WTC11 (cell line): Measurements from ENCODE around the gene C13orf46. TPM values are rescaled to one million over a fixed set of nuclear protein-coding genes. Genes with fewer than 3 reads are reported as not detected.

Source experiments
- ATAC-seq: fragments of 200-7000 bp; cut with Tn5 transposase; 2 replicates; pipeline ENCODE4 v1.10.0; 2021; ENCODE audit warnings: mild to moderate bottlenecking, moderate library complexity
- CTCF ChIA-PET: fragments of 300-600 bp; sonication (Branson Sonifier 250); formaldehyde crosslinking; loops from one replicate; lab custom pipeline; 2021; ENCODE audit warnings: antibody characterized with exemption; lab: Charles Lee
- POLR2A ChIA-PET: fragments of 350-600 bp; sonication (Branson Sonifier 250); formaldehyde crosslinking; loops from one replicate; lab custom pipeline; 2021; ENCODE audit warnings: antibody characterized with exemption; lab: Charles Lee
- DNase-seq: peaks from one replicate; pipeline ENCODE4 v3.0.0; 2021; ENCODE audit warnings: low spot score
- H3K27ac Mint-ChIP-seq: 2 replicates; pipeline ENCODE4 v1.8.0; 2021; ENCODE audit warnings: mixed read lengths
- H3K27me3 Mint-ChIP-seq: 2 replicates; pipeline ENCODE4 v1.8.0; 2021; ENCODE audit warnings: low read depth, mild to moderate bottlenecking, moderate library complexity, mixed read lengths
- H3K36me3 Mint-ChIP-seq: 2 replicates; pipeline ENCODE4 v1.8.0; 2021; ENCODE audit warnings: mixed read lengths
- H3K4me1 Mint-ChIP-seq: 2 replicates; pipeline ENCODE4 v1.8.0; 2022; ENCODE audit warnings: mixed read lengths
- H3K4me3 Mint-ChIP-seq: 2 replicates; pipeline ENCODE4 v1.8.0; 2021; ENCODE audit warnings: mild to moderate bottlenecking, moderate library complexity, mixed read lengths
- H3K9me3 Mint-ChIP-seq: 2 replicates; pipeline ENCODE4 v1.8.0; 2021; ENCODE audit warnings: mixed read lengths
- ATF1 ChIP-seq: sonication (generic); formaldehyde crosslinking; IDR thresholded peaks from 2 replicates; pipeline ENCODE4 v1.8.1; 2023; ENCODE audit warnings: mild to moderate bottlenecking, moderate library complexity, missing genetic modification reagents
- HMGA2 ChIP-seq: fragments of 250-450 bp; sonication (Bioruptor Pico); IDR thresholded peaks from 2 replicates; pipeline ENCODE4 v1.4.0; 2021; ENCODE audit warnings: mild to moderate bottlenecking, moderate library complexity
- NFYB ChIP-seq: sonication (generic); formaldehyde crosslinking; conservative IDR thresholded peaks from 2 replicates; pipeline ENCODE4 v1.8.0; 2022; ENCODE audit warnings: low read depth, missing genetic modification reagents
- PRRX2 ChIP-seq: fragments of 250-450 bp; sonication (Bioruptor Pico); IDR thresholded peaks from 2 replicates; pipeline ENCODE4 v1.8.0; 2021; ENCODE audit warnings: mild to moderate bottlenecking
- SOX15 ChIP-seq: fragments of 250-450 bp; sonication (Bioruptor Pico); IDR thresholded peaks from 2 replicates; pipeline ENCODE4 v1.9.0; 2021; ENCODE audit warnings: mild to moderate bottlenecking
- SP1 ChIP-seq: sonication (generic); formaldehyde crosslinking; conservative IDR thresholded peaks from 2 replicates; pipeline ENCODE4 v1.8.1; 2022; ENCODE audit warnings: missing genetic modification reagents
- TEAD4 ChIP-seq: sonication (generic); formaldehyde crosslinking; IDR thresholded peaks from 2 replicates; pipeline ENCODE4 v1.8.0; 2022; ENCODE audit warnings: mild to moderate bottlenecking, missing genetic modification reagents
- ZBTB21 ChIP-seq: sonication (generic); formaldehyde crosslinking; IDR thresholded peaks from 2 replicates; pipeline ENCODE4 v1.8.1; 2023; ENCODE audit warnings: mild to moderate bottlenecking, missing genetic modification reagents, borderline replicate concordance
- ZNF423 ChIP-seq: fragments of 250-450 bp; sonication (Bioruptor Pico); IDR thresholded peaks from 2 replicates; pipeline ENCODE4 v2.1.2; 2022; ENCODE audit warnings: mild to moderate bottlenecking, moderate library complexity
- total RNA-seq: library from RNA; stranded (reverse); gene quantifications from 3 replicates; pipeline ENCODE4 v1.2.3, GENCODE V29; 2021
- TF ChIP-seq, protein P1 (sequence below): sonication (generic); formaldehyde crosslinking; IDR thresholded peaks from 2 replicates; pipeline ENCODE4 v1.8.1; 2022; ENCODE audit warnings: missing genetic modification reagents, borderline replicate concordance
- TF ChIP-seq, protein P2 (sequence below): sonication (generic); formaldehyde crosslinking; IDR thresholded peaks from 2 replicates; pipeline ENCODE4 v1.8.1; 2023; ENCODE audit warnings: mild to moderate bottlenecking, missing genetic modification reagents, moderate library complexity
- TF ChIP-seq, protein P3 (sequence below): sonication (generic); formaldehyde crosslinking; IDR thresholded peaks from 2 replicates; pipeline ENCODE4 v1.8.1; 2022; ENCODE audit warnings: low read depth, mild to moderate bottlenecking, moderate library complexity, missing genetic modification reagents, borderline replicate concordance
- TF ChIP-seq, protein P4 (sequence below): fragments of 250-450 bp; sonication (Bioruptor Pico); IDR thresholded peaks from 2 replicates; pipeline ENCODE4 v1.9.0; 2021; ENCODE audit warnings: mild to moderate bottlenecking, borderline replicate concordance
- TF ChIP-seq, protein P5 (sequence below): sonication (generic); formaldehyde crosslinking; IDR thresholded peaks from 2 replicates; pipeline ENCODE4 v1.8.1; 2023; ENCODE audit warnings: mild to moderate bottlenecking, missing genetic modification reagents

The C13orf46 gene
- total RNA-seq, 1 experiment from 2014 or later, result 0.50 TPM

DNA sequence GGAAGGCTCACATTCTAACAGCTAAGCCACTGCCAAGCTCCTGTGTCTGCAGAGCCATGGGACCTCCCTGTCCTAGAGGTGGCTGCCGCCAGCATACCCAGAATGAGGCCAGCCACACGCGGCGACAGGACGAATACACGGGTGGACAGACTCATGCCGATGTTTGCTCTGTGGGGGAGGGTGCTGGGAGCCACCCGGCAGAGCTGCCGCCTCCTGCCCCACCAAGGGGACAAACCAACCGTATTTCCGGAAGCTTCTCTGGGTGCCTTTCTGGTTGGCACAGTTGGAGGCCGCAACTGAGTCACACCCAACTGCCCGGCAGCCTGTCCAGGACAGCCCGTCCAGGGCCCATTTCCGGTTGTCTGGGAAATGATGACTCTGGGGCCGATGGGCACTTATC is 20.3 kb downstream of the C13orf46 start (continued):
- TF ChIP-seq ATF1 (CRISPR knock-in tag) (no peak), ZBTB21 (CRISPR knock-in tag) (no peak)

DNA sequence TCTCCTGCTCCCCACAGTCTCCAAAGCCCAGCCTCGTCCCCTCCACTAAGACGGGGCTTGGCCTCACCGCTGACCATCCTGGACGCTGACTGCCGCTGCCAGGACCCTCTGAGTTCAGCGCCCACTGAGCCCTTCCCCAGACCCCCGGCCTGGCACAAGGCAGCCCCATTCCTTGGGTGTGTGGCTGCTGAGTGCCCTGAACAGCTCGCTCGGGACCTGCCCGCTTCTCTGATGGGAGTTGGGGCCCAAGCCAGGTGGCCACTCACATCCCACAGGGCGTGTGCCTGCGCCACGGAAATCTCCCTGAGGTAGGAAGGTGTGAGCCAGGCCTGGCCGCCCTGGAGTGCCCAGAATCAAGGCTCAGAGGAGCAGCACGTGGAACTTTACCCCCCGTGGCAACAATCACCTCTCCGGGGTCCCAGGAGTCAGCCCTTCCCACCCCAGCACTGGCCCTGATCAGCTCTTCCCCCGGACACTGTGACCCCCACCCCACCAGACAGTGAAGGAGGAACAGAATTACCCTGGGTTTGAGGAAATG is 20.8 kb downstream of the C13orf46 start:
- CTCF ChIA-PET, result interaction anchor here (0.7 kb wide), 1 partner anchor 99 kb away, joined by 4 read pairs; no protein-coding TSS in a partner anchor
- no peak overlapping the region for H3K4me3 Mint-ChIP-seq
- no peak for ATAC-seq
- TF ChIP-seq, protein P1, sequence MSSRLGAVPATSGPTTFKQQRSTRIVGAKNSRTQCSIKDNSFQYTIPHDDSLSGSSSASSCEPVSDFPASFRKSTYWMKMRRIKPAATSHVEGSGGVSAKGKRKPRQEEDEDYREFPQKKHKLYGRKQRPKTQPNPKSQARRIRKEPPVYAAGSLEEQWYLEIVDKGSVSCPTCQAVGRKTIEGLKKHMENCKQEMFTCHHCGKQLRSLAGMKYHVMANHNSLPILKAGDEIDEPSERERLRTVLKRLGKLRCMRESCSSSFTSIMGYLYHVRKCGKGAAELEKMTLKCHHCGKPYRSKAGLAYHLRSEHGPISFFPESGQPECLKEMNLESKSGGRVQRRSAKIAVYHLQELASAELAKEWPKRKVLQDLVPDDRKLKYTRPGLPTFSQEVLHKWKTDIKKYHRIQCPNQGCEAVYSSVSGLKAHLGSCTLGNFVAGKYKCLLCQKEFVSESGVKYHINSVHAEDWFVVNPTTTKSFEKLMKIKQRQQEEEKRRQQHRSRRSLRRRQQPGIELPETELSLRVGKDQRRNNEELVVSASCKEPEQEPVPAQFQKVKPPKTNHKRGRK (CRISPR knock-in tag), result no peak
- TF ChIP-seq, protein P2, sequence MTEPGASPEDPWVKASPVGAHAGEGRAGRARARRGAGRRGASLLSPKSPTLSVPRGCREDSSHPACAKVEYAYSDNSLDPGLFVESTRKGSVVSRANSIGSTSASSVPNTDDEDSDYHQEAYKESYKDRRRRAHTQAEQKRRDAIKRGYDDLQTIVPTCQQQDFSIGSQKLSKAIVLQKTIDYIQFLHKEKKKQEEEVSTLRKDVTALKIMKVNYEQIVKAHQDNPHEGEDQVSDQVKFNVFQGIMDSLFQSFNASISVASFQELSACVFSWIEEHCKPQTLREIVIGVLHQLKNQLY (CRISPR knock-in tag), result no peak
- no peak for TF ChIP-seq NFYB (CRISPR knock-in tag)
- TF ChIP-seq TEAD4, result no peak
- no peak for TF ChIP-seq PRRX2 (CRISPR knock-in tag)
- TF ChIP-seq HMGA2 (CRISPR knock-in tag), result no peak
- TF ChIP-seq, protein P3, sequence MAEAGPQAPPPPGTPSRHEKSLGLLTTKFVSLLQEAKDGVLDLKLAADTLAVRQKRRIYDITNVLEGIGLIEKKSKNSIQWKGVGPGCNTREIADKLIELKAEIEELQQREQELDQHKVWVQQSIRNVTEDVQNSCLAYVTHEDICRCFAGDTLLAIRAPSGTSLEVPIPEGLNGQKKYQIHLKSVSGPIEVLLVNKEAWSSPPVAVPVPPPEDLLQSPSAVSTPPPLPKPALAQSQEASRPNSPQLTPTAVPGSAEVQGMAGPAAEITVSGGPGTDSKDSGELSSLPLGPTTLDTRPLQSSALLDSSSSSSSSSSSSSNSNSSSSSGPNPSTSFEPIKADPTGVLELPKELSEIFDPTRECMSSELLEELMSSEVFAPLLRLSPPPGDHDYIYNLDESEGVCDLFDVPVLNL (CRISPR knock-in tag), result no peak
- TF ChIP-seq, protein P4, sequence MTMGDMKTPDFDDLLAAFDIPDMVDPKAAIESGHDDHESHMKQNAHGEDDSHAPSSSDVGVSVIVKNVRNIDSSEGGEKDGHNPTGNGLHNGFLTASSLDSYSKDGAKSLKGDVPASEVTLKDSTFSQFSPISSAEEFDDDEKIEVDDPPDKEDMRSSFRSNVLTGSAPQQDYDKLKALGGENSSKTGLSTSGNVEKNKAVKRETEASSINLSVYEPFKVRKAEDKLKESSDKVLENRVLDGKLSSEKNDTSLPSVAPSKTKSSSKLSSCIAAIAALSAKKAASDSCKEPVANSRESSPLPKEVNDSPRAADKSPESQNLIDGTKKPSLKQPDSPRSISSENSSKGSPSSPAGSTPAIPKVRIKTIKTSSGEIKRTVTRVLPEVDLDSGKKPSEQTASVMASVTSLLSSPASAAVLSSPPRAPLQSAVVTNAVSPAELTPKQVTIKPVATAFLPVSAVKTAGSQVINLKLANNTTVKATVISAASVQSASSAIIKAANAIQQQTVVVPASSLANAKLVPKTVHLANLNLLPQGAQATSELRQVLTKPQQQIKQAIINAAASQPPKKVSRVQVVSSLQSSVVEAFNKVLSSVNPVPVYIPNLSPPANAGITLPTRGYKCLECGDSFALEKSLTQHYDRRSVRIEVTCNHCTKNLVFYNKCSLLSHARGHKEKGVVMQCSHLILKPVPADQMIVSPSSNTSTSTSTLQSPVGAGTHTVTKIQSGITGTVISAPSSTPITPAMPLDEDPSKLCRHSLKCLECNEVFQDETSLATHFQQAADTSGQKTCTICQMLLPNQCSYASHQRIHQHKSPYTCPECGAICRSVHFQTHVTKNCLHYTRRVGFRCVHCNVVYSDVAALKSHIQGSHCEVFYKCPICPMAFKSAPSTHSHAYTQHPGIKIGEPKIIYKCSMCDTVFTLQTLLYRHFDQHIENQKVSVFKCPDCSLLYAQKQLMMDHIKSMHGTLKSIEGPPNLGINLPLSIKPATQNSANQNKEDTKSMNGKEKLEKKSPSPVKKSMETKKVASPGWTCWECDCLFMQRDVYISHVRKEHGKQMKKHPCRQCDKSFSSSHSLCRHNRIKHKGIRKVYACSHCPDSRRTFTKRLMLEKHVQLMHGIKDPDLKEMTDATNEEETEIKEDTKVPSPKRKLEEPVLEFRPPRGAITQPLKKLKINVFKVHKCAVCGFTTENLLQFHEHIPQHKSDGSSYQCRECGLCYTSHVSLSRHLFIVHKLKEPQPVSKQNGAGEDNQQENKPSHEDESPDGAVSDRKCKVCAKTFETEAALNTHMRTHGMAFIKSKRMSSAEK (CRISPR knock-in tag), result no peak
- no peak for TF ChIP-seq ZNF423 (CRISPR knock-in tag)
- no peak for TF ChIP-seq SP1
- TF ChIP-seq, protein P5, sequence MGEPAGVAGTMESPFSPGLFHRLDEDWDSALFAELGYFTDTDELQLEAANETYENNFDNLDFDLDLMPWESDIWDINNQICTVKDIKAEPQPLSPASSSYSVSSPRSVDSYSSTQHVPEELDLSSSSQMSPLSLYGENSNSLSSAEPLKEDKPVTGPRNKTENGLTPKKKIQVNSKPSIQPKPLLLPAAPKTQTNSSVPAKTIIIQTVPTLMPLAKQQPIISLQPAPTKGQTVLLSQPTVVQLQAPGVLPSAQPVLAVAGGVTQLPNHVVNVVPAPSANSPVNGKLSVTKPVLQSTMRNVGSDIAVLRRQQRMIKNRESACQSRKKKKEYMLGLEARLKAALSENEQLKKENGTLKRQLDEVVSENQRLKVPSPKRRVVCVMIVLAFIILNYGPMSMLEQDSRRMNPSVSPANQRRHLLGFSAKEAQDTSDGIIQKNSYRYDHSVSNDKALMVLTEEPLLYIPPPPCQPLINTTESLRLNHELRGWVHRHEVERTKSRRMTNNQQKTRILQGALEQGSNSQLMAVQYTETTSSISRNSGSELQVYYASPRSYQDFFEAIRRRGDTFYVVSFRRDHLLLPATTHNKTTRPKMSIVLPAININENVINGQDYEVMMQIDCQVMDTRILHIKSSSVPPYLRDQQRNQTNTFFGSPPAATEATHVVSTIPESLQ (CRISPR knock-in tag), result no peak
- TF ChIP-seq SOX15 (CRISPR knock-in tag), result no peak
- TF ChIP-seq, all 79 proteins: peak for 0
- Mint-ChIP-seq H3K27me3 (peaks cover 4% of the 10 kb centered on the region), H3K9me3 (peaks cover 26% of the 10 kb centered on the region), H3K36me3 (peaks cover 22% of the 10 kb centered on the region), H3K27ac (no peak overlapping the region), H3K4me1 (no peaks in the 10 kb centered on the region)
- DNase-seq, result no peak
- POLR2A ChIA-PET, result no interaction called here
